ENCODE measurements around the gene JAK2.
"Not testable (repeated sequence)": the region's sequence is repeated elsewhere in the genome, so short reads cannot be mapped to it uniquely, and the experiment has no call there.

- TF ChIP-seq GABPB1 (CRISPR knock-in tag; IDR thresholded peaks at IDR 0.05); ATF3 (CRISPR knock-in tag; conservative IDR thresholded peaks at IDR 0.05); ZNF317 (CRISPR knock-in tag; IDR thresholded peaks at IDR 0.05; ENCODE audit: borderline replicate concordance, low read depth); CTCF (IDR thresholded peaks at IDR 0.05); CREM (CRISPR knock-in tag; IDR thresholded peaks at IDR 0.05); PREB (CRISPR knock-in tag; IDR thresholded peaks at IDR 0.05; ENCODE audit: borderline replicate concordance); E2F1 (CRISPR knock-in tag; IDR thresholded peaks at IDR 0.05); RORB (CRISPR knock-in tag; IDR thresholded peaks at IDR 0.05); MAX (CRISPR knock-in tag; IDR thresholded peaks at IDR 0.05); AFF4 (CRISPR knock-in tag; IDR thresholded peaks at IDR 0.05; ENCODE audit: borderline replicate concordance); MLX (CRISPR knock-in tag; IDR thresholded peaks at IDR 0.05): not testable (repeated sequence)
Observed at GRCh38 chr9:4944431-4945211, 40.5 kb upstream of the JAK2 start.
